Activated CD4-positive, alpha-beta T cell treated with anti-CD3 and anti-CD28 coated beads, Interleukin-2, amount 10 ng/mL, durations not matched to agents 7 days and 5 days (primary cell): ENCODE results near the gene ARFGEF3. TPM values are rescaled to one million over a fixed set of nuclear protein-coding genes. Genes with fewer than 3 reads are reported as not detected.

ENCODE experiments used
- CTCF ChIA-PET: fragments of 350-600 bp; sonication (Branson Sonifier 250); formaldehyde crosslinking; loops from one replicate; lab custom pipeline; 2021; ENCODE audit warnings: antibody characterized with exemption; lab: Charles Lee
- POLR2A ChIA-PET: fragments of 350-600 bp; sonication (Branson Sonifier 250); formaldehyde crosslinking; loops from one replicate; lab custom pipeline; 2021; ENCODE audit warnings: antibody characterized with exemption; lab: Charles Lee
- DNase-seq: peaks from one replicate; pipeline ENCODE4 v3.0.0-alpha.2; 2020
- H3K27ac Mint-ChIP-seq: one replicate; pipeline ENCODE4 v1.8.0; 2021; ENCODE audit warnings: mild to moderate bottlenecking, moderate library complexity, mixed read lengths
- H3K27me3 Mint-ChIP-seq: one replicate; pipeline ENCODE4 v1.8.0; 2021; ENCODE audit warnings: mixed read lengths
- H3K36me3 Mint-ChIP-seq: one replicate; pipeline ENCODE4 v1.8.0; 2021; ENCODE audit warnings: low read depth, mixed read lengths
- H3K4me1 Mint-ChIP-seq: one replicate; pipeline ENCODE4 v1.8.0; 2021; ENCODE audit warnings: mixed read lengths
- H3K4me3 Mint-ChIP-seq: one replicate; pipeline ENCODE4 v1.8.0; 2021; ENCODE audit warnings: mild to moderate bottlenecking, moderate library complexity, mixed read lengths
- H3K9me3 Mint-ChIP-seq: one replicate; pipeline ENCODE4 v1.8.0; 2021; ENCODE audit warnings: mixed read lengths
- total RNA-seq, 2 experiments: library from RNA; stranded (reverse); gene quantifications; one replicate each; pipeline ENCODE4 v1.2.3, GENCODE V29; 2021

Gene ARFGEF3
- total RNA-seq, 2 experiments from 2014 or later: 0.05 to 0.06 TPM

GRCh38 chr6:138296786-138297185 lies 135.0 kb downstream of the ARFGEF3 start:
- ChIA-PET CTCF (no interaction called here), POLR2A (no interaction called here)
- no peaks in the 10 kb centered on the region for H3K9me3 Mint-ChIP-seq
- H3K27me3 Mint-ChIP-seq: peaks cover 12% of the 10 kb centered on the region
- DNase-seq: no peak
- H3K4me3 Mint-ChIP-seq: no peak overlapping the region
- no peaks in the 10 kb centered on the region for H3K36me3 Mint-ChIP-seq
- H3K4me1 Mint-ChIP-seq: no peaks in the 10 kb centered on the region
- H3K27ac Mint-ChIP-seq: no peak overlapping the region

DNA sequence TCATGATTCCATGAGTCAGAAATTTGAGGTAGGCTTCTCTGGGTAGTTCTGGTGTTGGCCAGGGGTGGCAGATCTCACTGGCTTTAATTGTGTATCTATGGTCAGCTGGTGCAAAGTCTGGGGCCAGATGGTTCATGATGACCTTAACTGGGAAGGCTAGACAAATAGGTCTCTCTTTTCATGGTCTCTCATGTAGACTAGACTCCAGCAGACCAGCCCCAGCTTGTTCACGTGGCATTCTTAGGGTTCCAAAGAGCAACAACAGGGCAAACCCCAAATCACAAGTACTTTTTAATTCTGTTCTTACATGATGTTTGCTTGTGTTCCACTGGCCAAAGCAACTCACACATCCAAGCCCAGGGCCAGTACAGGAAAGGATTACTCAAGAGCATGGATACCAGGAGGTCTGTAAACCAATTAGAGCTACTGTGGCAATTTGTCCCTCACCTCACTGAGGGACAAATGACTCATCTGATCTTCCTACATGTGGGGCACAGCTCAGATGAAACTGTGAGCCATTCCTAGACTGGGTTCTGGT lies 136.1 kb downstream of the ARFGEF3 start:
- Mint-ChIP-seq H3K4me1 (no peaks in the 10 kb centered on the region), H3K27ac (no peak overlapping the region), H3K9me3 (no peaks in the 10 kb centered on the region), H3K27me3 (peaks cover 21% of the 10 kb centered on the region), H3K36me3 (no peaks in the 10 kb centered on the region), H3K4me3 (no peak overlapping the region)
- no peak for DNase-seq
- POLR2A ChIA-PET: no interaction called here
- CTCF ChIA-PET: interaction anchor here (1.4 kb wide), 1 partner anchor 23 kb away, joined by 4 read pairs; no protein-coding TSS in a partner anchor

- Mint-ChIP-seq H3K27ac (no peak overlapping the region), H3K4me1 (no peaks in the 10 kb centered on the region), H3K27me3 (peaks cover 21% of the 10 kb centered on the region), H3K36me3 (no peaks in the 10 kb centered on the region), H3K4me3 (no peak overlapping the region), H3K9me3 (no peaks in the 10 kb centered on the region)
- CTCF ChIA-PET: no interaction called here
- DNase-seq: no peak
- POLR2A ChIA-PET: no interaction called here
Observed at GRCh38 chr6:138300469-138300868, 138.7 kb downstream of the ARFGEF3 start.

DNA sequence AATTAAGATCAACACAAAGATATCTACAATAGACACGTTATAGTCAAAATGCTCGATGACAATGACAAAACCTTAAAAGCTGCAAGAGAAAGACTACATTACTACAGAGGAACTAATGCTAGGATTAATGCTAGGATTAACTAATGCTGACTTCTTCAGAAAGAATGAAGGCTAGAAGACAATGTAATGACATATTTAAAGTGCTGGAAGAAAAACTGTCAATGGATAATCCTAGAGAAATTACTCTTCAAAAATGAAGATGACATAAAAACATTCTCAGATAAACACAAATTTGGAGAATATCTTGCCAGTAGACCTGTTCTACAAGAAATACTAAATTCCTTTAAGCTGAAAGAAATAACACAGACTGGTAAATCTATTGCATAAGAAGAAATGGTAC lies 140.8 kb downstream of the ARFGEF3 start:
- no peak for DNase-seq
- peaks cover 28% of the 10 kb centered on the region for H3K27me3 Mint-ChIP-seq
- ChIA-PET CTCF (no interaction called here), POLR2A (no interaction called here)
- no peaks in the 10 kb centered on the region for H3K36me3 Mint-ChIP-seq
- H3K4me3 Mint-ChIP-seq: no peak overlapping the region
- no peak overlapping the region for H3K27ac Mint-ChIP-seq
- H3K4me1 Mint-ChIP-seq: no peaks in the 10 kb centered on the region
- H3K9me3 Mint-ChIP-seq: no peaks in the 10 kb centered on the region

- no peak overlapping the region for H3K27ac Mint-ChIP-seq
- H3K9me3 Mint-ChIP-seq: no peaks in the 10 kb centered on the region
- ChIA-PET CTCF (no interaction called here), POLR2A (no interaction called here)
- DNase-seq: no peak
- no peak overlapping the region for H3K4me3 Mint-ChIP-seq
- H3K4me1 Mint-ChIP-seq: no peaks in the 10 kb centered on the region
- peaks cover 14% of the 10 kb centered on the region for H3K27me3 Mint-ChIP-seq
- H3K36me3 Mint-ChIP-seq: no peaks in the 10 kb centered on the region
Observed at GRCh38 chr6:138307352-138307751, 145.6 kb downstream of the ARFGEF3 start.

- Mint-ChIP-seq H3K36me3 (no peaks in the 10 kb centered on the region), H3K27me3 (peaks cover 12% of the 10 kb centered on the region), H3K27ac (no peak overlapping the region), H3K4me3 (no peak overlapping the region), H3K4me1 (no peaks in the 10 kb centered on the region), H3K9me3 (no peaks in the 10 kb centered on the region)
- ChIA-PET CTCF (interaction anchor here (1.0 kb wide), 1 partner anchor 9 kb away, joined by 3 read pairs; no protein-coding TSS in a partner anchor), POLR2A (no interaction called here)
- DNase-seq: no peak
Observed at GRCh38 chr6:138307816-138308730, 146.3 kb downstream of the ARFGEF3 start.

- ChIA-PET CTCF (interaction anchor here (1.0 kb wide), 1 partner anchor 9 kb away, joined by 3 read pairs; no protein-coding TSS in a partner anchor), POLR2A (no interaction called here)
- no peaks in the 10 kb centered on the region for H3K36me3 Mint-ChIP-seq
- no peak overlapping the region for H3K27ac Mint-ChIP-seq
- peaks cover 12% of the 10 kb centered on the region for H3K27me3 Mint-ChIP-seq
- DNase-seq: no peak
- no peaks in the 10 kb centered on the region for H3K4me1 Mint-ChIP-seq
- no peak overlapping the region for H3K4me3 Mint-ChIP-seq
- no peaks in the 10 kb centered on the region for H3K9me3 Mint-ChIP-seq
Observed at GRCh38 chr6:138308731-138309110, 147.0 kb downstream of the ARFGEF3 start.

DNA sequence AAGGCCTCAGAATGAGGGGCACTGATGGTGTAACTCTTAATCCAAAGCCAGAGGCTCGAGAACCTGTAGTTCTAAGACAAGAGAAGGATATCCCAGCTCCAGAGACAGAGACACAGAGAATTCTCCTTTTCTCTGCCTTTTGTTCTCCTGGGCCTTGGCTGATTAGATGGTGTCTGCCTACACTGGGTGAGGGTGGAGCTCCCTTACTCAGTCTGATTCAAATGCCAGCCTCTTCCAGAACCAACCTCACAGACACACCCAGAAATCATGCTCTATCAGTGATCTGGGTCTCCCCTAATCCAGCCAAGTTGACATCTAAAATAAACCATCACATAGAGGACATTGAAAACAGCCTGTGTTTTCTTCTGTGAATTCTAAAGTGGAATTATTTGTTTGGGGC lies 148.0 kb downstream of the ARFGEF3 start:
- ChIA-PET POLR2A (no interaction called here), CTCF (no interaction called here)
- peaks cover 12% of the 10 kb centered on the region for H3K27me3 Mint-ChIP-seq
- H3K4me1 Mint-ChIP-seq: no peaks in the 10 kb centered on the region
- DNase-seq: no peak
- H3K27ac Mint-ChIP-seq: no peak overlapping the region
- no peaks in the 10 kb centered on the region for H3K9me3 Mint-ChIP-seq
- no peak overlapping the region for H3K4me3 Mint-ChIP-seq
- no peaks in the 10 kb centered on the region for H3K36me3 Mint-ChIP-seq

DNA sequence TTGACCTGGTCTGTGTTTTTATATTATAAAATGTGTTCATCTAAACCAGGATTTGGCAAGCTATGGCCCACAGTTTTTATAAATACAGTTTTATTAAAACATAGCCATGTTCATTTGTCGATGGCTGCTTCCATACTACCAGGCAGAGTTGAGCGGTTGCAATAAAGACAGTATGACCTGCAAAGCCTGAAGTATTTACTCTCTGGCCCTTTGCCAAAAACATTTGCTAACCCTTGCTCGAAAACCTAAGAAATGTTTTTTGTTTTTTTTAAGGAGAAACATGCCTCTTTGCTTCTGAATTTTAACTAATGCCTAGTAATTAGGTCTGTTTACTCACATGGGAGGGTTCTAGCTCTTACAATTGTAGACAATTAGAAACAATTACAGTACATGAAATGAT lies 148.6 kb downstream of the ARFGEF3 start:
- no peak for DNase-seq

DNA sequence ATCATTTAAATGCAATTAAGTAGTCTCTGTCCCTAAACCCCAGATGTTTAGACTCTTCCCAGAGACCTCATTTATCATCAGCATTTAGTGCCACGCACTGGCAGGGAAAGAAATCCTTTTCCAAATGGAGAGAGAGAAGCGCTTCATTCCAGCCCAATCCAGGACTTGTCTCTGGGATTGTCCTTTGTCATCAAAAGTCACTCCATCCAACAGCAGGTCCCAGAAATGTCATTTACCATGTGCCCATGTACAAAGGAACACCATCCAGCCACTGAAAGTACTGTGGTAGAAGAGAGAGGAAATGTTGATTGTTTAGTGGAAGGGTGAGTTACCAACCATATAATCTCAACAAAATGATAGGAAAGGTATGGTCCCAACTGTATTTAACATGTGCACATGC lies 149.1 kb downstream of the ARFGEF3 start:
- Mint-ChIP-seq H3K27ac (no peak overlapping the region), H3K4me3 (no peak overlapping the region), H3K9me3 (no peaks in the 10 kb centered on the region), H3K4me1 (no peaks in the 10 kb centered on the region), H3K36me3 (no peaks in the 10 kb centered on the region), H3K27me3 (peaks cover 11% of the 10 kb centered on the region)
- ChIA-PET POLR2A (no interaction called here), CTCF (no interaction called here)
- no peak for DNase-seq

More for the DNA sequence above, 148.6 kb downstream of the ARFGEF3 start:
- H3K27me3 Mint-ChIP-seq: peaks cover 12% of the 10 kb centered on the region
- no peaks in the 10 kb centered on the region for H3K9me3 Mint-ChIP-seq
- H3K36me3 Mint-ChIP-seq: no peaks in the 10 kb centered on the region
- H3K27ac Mint-ChIP-seq: no peak overlapping the region
- no peaks in the 10 kb centered on the region for H3K4me1 Mint-ChIP-seq
- CTCF ChIA-PET: no interaction called here
- no peak overlapping the region for H3K4me3 Mint-ChIP-seq
- POLR2A ChIA-PET: no interaction called here

- POLR2A ChIA-PET: no interaction called here
- Mint-ChIP-seq H3K27ac (no peak overlapping the region), H3K27me3 (peaks cover 10% of the 10 kb centered on the region), H3K36me3 (no peaks in the 10 kb centered on the region), H3K4me3 (no peak overlapping the region), H3K9me3 (no peaks in the 10 kb centered on the region), H3K4me1 (no peaks in the 10 kb centered on the region)
- CTCF ChIA-PET: no interaction called here
- no peak for DNase-seq
Observed at GRCh38 chr6:138311268-138311667, 149.5 kb downstream of the ARFGEF3 start.

DNA sequence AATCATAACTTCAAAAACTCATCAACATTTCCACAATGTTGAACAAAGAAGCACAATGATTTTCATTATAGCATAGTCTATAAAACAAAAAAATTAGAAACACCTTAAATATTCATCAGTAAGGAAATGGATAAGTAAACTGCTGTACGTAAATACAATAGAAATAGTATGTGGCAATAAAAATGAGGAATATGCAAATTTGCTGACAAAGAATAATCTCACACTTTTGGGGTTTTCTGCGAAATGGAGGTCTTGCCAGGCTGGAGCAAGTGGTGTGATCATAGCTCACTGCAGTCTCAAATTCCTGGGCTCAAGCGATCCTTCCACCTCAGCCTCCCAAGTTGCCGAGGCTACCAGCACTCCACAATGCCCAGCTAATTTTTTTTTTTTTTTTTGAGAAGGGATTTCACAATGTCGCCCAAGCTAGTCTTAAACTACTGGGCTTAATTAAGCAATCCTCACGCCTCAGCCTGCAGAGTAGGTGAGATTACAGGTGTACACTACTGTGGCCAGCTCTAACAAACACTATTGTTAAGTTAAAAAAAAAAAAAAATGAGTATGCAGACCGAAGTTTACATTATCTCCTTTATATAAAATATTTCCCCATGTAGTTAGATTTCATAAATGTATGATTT lies 157.1 kb downstream of the ARFGEF3 start:
- no peak overlapping the region for H3K27ac Mint-ChIP-seq
- no peak overlapping the region for H3K4me3 Mint-ChIP-seq
- ChIA-PET POLR2A (interaction anchor here (0.6 kb wide), 1 partner anchor 77 kb away, joined by 7 read pairs; no protein-coding TSS in a partner anchor), CTCF (interaction anchor here (0.6 to 1.2 kb wide), 4 partner anchors 9 to 122 kb away, joined by 3 to 5 read pairs (median 4); no protein-coding TSS in a partner anchor)
- no peaks in the 10 kb centered on the region for H3K36me3 Mint-ChIP-seq
- H3K27me3 Mint-ChIP-seq: peaks cover 14% of the 10 kb centered on the region
- peaks cover 7% of the 10 kb centered on the region for H3K9me3 Mint-ChIP-seq
- H3K4me1 Mint-ChIP-seq: no peaks in the 10 kb centered on the region
- no peak for DNase-seq

GRCh38 chr6:138321934-138322333 lies 160.2 kb downstream of the ARFGEF3 start:
- CTCF ChIA-PET: no interaction called here
- H3K4me1 Mint-ChIP-seq: no peaks in the 10 kb centered on the region

More at GRCh38 chr6:138321934-138322333, 160.2 kb downstream of the ARFGEF3 start:
- peaks cover 7% of the 10 kb centered on the region for H3K9me3 Mint-ChIP-seq
- no peak overlapping the region for H3K4me3 Mint-ChIP-seq
- H3K27me3 Mint-ChIP-seq: peaks cover 18% of the 10 kb centered on the region
- no peaks in the 10 kb centered on the region for H3K36me3 Mint-ChIP-seq
- no peak for DNase-seq
- no peak overlapping the region for H3K27ac Mint-ChIP-seq
- POLR2A ChIA-PET: no interaction called here
